ENCODE data around the gene MYO1C. TPM values are rescaled to one million over a fixed set of nuclear protein-coding genes. Genes with fewer than 3 reads are reported as not detected.
"Not testable (repeated sequence)": the region's sequence is repeated elsewhere in the genome, so short reads cannot be mapped to it uniquely, and the experiment has no call there.

MYO1C gene
- total and polyA plus RNA-seq, 9 of the 15 experiments (the other 6 are each of a cell fraction or from before 2014, with no cell fraction given), result 0.46 to 32.5 (median 11.6) TPM

GRCh38 chr17:1509290-1509881, 16.9 kb upstream of the MYO1C start (continued):
- TF ChIP-seq DIDO1 (tag; IDR thresholded peaks at IDR 0.05; ENCODE audit: low read depth) (no peak), MBD2 (IDR thresholded peaks at IDR 0.05; ENCODE audit: borderline replicate concordance, low read depth) (no peak), E2F8 (IDR thresholded peaks at IDR 0.05; ENCODE audit: low read depth, partially characterized antibody) (no peak), PHF21A (IDR thresholded peaks at IDR 0.05; ENCODE audit: borderline replicate concordance, low read depth) (no peak), ZNF589 (CRISPR knock-in tag; IDR thresholded peaks at IDR 0.05; ENCODE audit: low read depth) (no peak), NR0B1 (IDR thresholded peaks at IDR 0.05; ENCODE audit: partially characterized antibody) (no peak)

GRCh38 chr17:1508709-1509108, 16.2 kb upstream of the MYO1C start:
- DNase-seq (ENCODE audit: extremely low read depth in 1 of 4, low spot score in 3 of 4); intact Hi-C loops (cut with micrococcal nuclease); H3K27me3 ChIP-seq (ENCODE audit: control insufficient read depth in 2 of 2, insufficient read depth in 2 of 2, low read length in 2 of 2); H3K36me3 ChIP-seq (ENCODE audit: control insufficient read depth, insufficient read depth, low read length); H2AFZ ChIP-seq (ENCODE audit: low read depth, low read length); in situ Hi-C loops (cut with MboI); H3K9me3 ChIP-seq (replicated peaks; ENCODE audit: control insufficient read depth, insufficient read depth, low read depth, low read length); BruUV-seq (replicated peaks); H3K79me2 ChIP-seq (ENCODE audit: control insufficient read depth, insufficient read depth, low read length); H3K27ac ChIP-seq (ENCODE audit: extremely low read depth, low read depth, low read length); POLR2A ChIA-PET; H4K20me1 ChIP-seq (replicated peaks; ENCODE audit: control insufficient read depth, insufficient read depth, low read length); H3K4me2 ChIP-seq (ENCODE audit: insufficient read depth, low read length); H3K4me3 ChIP-seq; H3K9me1 ChIP-seq (ENCODE audit: control insufficient read depth, insufficient read depth, low read length); FAIRE-seq; ATAC-seq; CTCF ChIA-PET (ENCODE audit: low intra/inter-chr PET ratio): not testable (repeated sequence)
- Histone ChIP-seq H3K9ac (ENCODE audit: insufficient read depth in 1 of 2, low read depth in 2 of 2, low read length in 2 of 2) (peak overlapping the region in 1 of 2 experiments; percentile 52; a peak in 1 of 4 replicates), H3K4me1 (replicated peaks in 1 of 2; ENCODE audit: control insufficient read depth in 2 of 2, insufficient read depth in 2 of 2, low read length in 2 of 2) (peaks cover 12 to 13% of the 10 kb centered on the region in 2 experiments; a peak in 4 of 5 replicates)
- WGBS (ENCODE audit: insufficient coverage, low coverage, missing lambda C conversion rate), result 80% methylated on average over 2 of the region's 25 CpGs
